NCI-H2081 (cell line): ENCODE results near the gene ADAM15.

ENCODE experiments used
- DNase-seq, 2 experiments: peaks; one replicate each; lab custom pipeline; 2025; lab: John Stamatoyannopoulos, UW

Gene ADAM15

GRCh38 chr1:155052439-155053395, 1.6 kb downstream of the ADAM15 start:
- no peak for DNase-seq

- no peak for DNase-seq
Observed at GRCh38 chr1:155053531-155054105, 2.5 kb downstream of the ADAM15 start.

GRCh38 chr1:155057104-155057503, 6.0 kb downstream of the ADAM15 start:
- no peak for DNase-seq

- no peak for DNase-seq
Observed at GRCh38 chr1:155057788-155058211, 6.7 kb downstream of the ADAM15 start.

GRCh38 chr1:155060736-155061135, 9.6 kb downstream of the ADAM15 start:
- DNase-seq = no peak

- DNase-seq = peak; percentile 88 to 91
Observed at GRCh38 chr1:155061381-155062150, 10.4 kb downstream of the ADAM15 start.

- no peak for DNase-seq
Observed at GRCh38 chr1:155062151-155062686, 11.1 kb downstream of the ADAM15 start.

- DNase-seq = peak; percentile 53 to 58
Observed at GRCh38 chr1:155062702-155063411, 11.7 kb downstream of the ADAM15 start.

GRCh38 chr1:155063550-155064110, 12.5 kb downstream of the ADAM15 start, which contains the start of gene EFNA4:
Gene EFNA4 (plus strand): TSS chr1:155063740. CDS start chr1:155063824, 84 bp downstream.
- peak; percentile 47 to 54 for DNase-seq

GRCh38 chr1:155064111-155064831, 13.2 kb downstream of the ADAM15 start:
- peak in 1 of 2 experiments; percentile 35 for DNase-seq

- DNase-seq = no peak
Observed at GRCh38 chr1:155064832-155065429, 13.8 kb downstream of the ADAM15 start.

- no peak for DNase-seq
Observed at GRCh38 chr1:155066777-155067176, 15.7 kb downstream of the ADAM15 start.

- DNase-seq = no peak
Observed at GRCh38 chr1:155068599-155068998, 17.5 kb downstream of the ADAM15 start.

- DNase-seq = peak; percentile 77 to 85
Observed at GRCh38 chr1:155069551-155070157, 18.5 kb downstream of the ADAM15 start.

GRCh38 chr1:155070158-155070621, 19.1 kb downstream of the ADAM15 start:
- peak; percentile 42 to 62 for DNase-seq

GRCh38 chr1:155070721-155071569, 19.8 kb downstream of the ADAM15 start:
- peak; percentile 52 to 64 for DNase-seq

- DNase-seq = no peak
Observed at GRCh38 chr1:155071701-155072100, 20.6 kb downstream of the ADAM15 start.

- no peak for DNase-seq
Observed at GRCh38 chr1:155072531-155073289, 21.6 kb downstream of the ADAM15 start.
